K562 treated with DMSO at 1 percent for 12 hours (cell line): ENCODE data around the gene RAB3B. TPM values are rescaled to one million over a fixed set of nuclear protein-coding genes. Genes with fewer than 3 reads are reported as not detected.

Experiments used
- total RNA-seq: library from RNA; unstranded; fragments of 300-600 nt; gene quantifications from 2 replicates; pipeline ENCODE4 v1.2.3, GENCODE V29; 2022; ENCODE audit not compliant: insufficient read depth

Gene RAB3B
- 0.89 and 3.2 TPM in 2 replicates for total RNA-seq

GRCh38 chr1:51990478-51990965 is at the start of gene RAB3B:
Gene RAB3B (minus strand): TSS chr1:51990700. CDS start chr1:51977117, 13,583 bp downstream.

GRCh38 chr1:52033190-52034049 is 42.9 kb upstream of the RAB3B start, which contains the start of gene KTI12:
Gene KTI12 (minus strand): TSS chr1:52033810. CDS start chr1:52033761, 49 bp downstream.

GRCh38 chr1:51878616-51879336 is 111.7 kb downstream of the RAB3B start, which contains the start of gene NRDC:
Gene NRDC (minus strand): TSS chr1:51878727. CDS start chr1:51878615, 112 bp downstream.

Other genes with a start within 250 kb of the RAB3B start
- gene NRDC, start 112.0 kb downstream of the RAB3B start, total RNA-seq = 124 and 225 TPM in 2 replicates
- 28.9 and 33.9 TPM in 2 replicates for gene KTI12, start 43.1 kb upstream of the RAB3B start, total RNA-seq
- 68.5 and 110 TPM in 2 replicates for gene TXNDC12, start 64.5 kb upstream of the RAB3B start, total RNA-seq
- gene BTF3L4, start 65.6 kb upstream of the RAB3B start, total RNA-seq = 28.7 and 44.2 TPM in 2 replicates
- 3.1 and 8.2 TPM in 2 replicates for gene ZFYVE9, start 151.4 kb upstream of the RAB3B start, total RNA-seq